PC-3 (cell line): ENCODE measurements around the gene IKZF1.

Experiments
- CTCF ChIP-seq: fragments of 300-600 bp; sonication (generic); conservative IDR thresholded peaks from 2 replicates; pipeline ENCODE4 v1.5.1; 2017; ENCODE audit warnings: antibody characterized with exemption, low read depth, mild to moderate bottlenecking, low read length
- EZH2 ChIP-seq: fragments of 300-600 bp; sonication (generic); IDR thresholded peaks from one replicate; pipeline ENCODE4 v1.6.1; 2017; ENCODE audit warnings: antibody characterized with exemption, mild to moderate bottlenecking, low read length; ENCODE audit not compliant: unreplicated experiment

- TF ChIP-seq CTCF (no peak), EZH2 (no peak)
Measured at GRCh38 chr7:50334341-50334994, 30.0 kb downstream of the IKZF1 start.
